Dendritic cell treated with granulocyte-macrophage colony-stimulating factor and Interleukin-4, amounts not matched to agents 40 ng/mL and 50 ng/mL, for 4 days (primary cell): ENCODE data around the gene ABHD13.

ENCODE experiments used
- H3K27ac Mint-ChIP-seq: one replicate; pipeline ENCODE4 v1.8.0; 2022; ENCODE audit warnings: mild to moderate bottlenecking, mixed read lengths
- H3K27me3 Mint-ChIP-seq: one replicate; pipeline ENCODE4 v1.8.0; 2022; ENCODE audit warnings: mild to moderate bottlenecking, mixed read lengths
- H3K36me3 Mint-ChIP-seq: one replicate; pipeline ENCODE4 v1.8.0; 2022; ENCODE audit warnings: low read depth, mixed read lengths
- H3K4me1 Mint-ChIP-seq: one replicate; pipeline ENCODE4 v1.8.0; 2022; ENCODE audit warnings: low read depth, mixed read lengths
- H3K4me3 Mint-ChIP-seq: one replicate; pipeline ENCODE4 v1.8.0; 2022; ENCODE audit warnings: mild to moderate bottlenecking, moderate library complexity, mixed read lengths
- H3K9me3 Mint-ChIP-seq: one replicate; pipeline ENCODE4 v1.8.0; 2022; ENCODE audit warnings: mixed read lengths
- intact Hi-C: fragments of 100-400 bp; cut with micrococcal nuclease; formaldehyde crosslinking; loops from one replicate; pipeline ENCODE4 v1.15.0; 2022

Gene ABHD13

GRCh38 chr13:108218044-108218974 lies at the start of gene ABHD13:
Gene ABHD13 (plus strand): TSS chr13:108218392. CDS start chr13:108229219, 10,827 bp downstream.
- Mint-ChIP-seq H3K36me3 (peaks cover 8% of the 10 kb centered on the region), H3K9me3 (no peaks in the 10 kb centered on the region), H3K4me3 (peak within 1 kb of the TSS; percentile 100), H3K27ac (peak within 1 kb of the TSS; percentile 100), H3K27me3 (no peaks in the 10 kb centered on the region), H3K4me1 (peaks cover 29% of the 10 kb centered on the region)
- intact Hi-C loops, result loop anchor here (2.0 to 10.0 kb wide), 3 partner anchors 49 to 1566 kb away; partner anchors contain the start of genes IRS2 and TNFSF13B

GRCh38 chr13:108168929-108169328 lies 49.3 kb upstream of the ABHD13 start:
- no peaks in the 10 kb centered on the region for H3K4me1 Mint-ChIP-seq
- no peak overlapping the region for H3K27ac Mint-ChIP-seq
- peaks cover 22% of the 10 kb centered on the region for H3K9me3 Mint-ChIP-seq
- intact Hi-C loops, result no loop called here
- H3K27me3 Mint-ChIP-seq, result no peaks in the 10 kb centered on the region
- H3K4me3 Mint-ChIP-seq, result no peak overlapping the region
- no peaks in the 10 kb centered on the region for H3K36me3 Mint-ChIP-seq

GRCh38 chr13:108176685-108177274 lies 41.4 kb upstream of the ABHD13 start:
- intact Hi-C loops, result loop anchor here (2.0 kb wide), 1 partner anchor 718 kb away; no protein-coding TSS in a partner anchor
- H3K4me1 Mint-ChIP-seq, result no peaks in the 10 kb centered on the region

GRCh38 chr13:108178078-108178477 lies 40.1 kb upstream of the ABHD13 start:
- Mint-ChIP-seq H3K27me3 (no peaks in the 10 kb centered on the region), H3K27ac (no peak overlapping the region), H3K36me3 (no peaks in the 10 kb centered on the region), H3K9me3 (no peaks in the 10 kb centered on the region), H3K4me1 (no peaks in the 10 kb centered on the region), H3K4me3 (no peak overlapping the region)
- intact Hi-C loops, result no loop called here

More at GRCh38 chr13:108176685-108177274, 41.4 kb upstream of the ABHD13 start:
- no peaks in the 10 kb centered on the region for H3K27me3 Mint-ChIP-seq
- no peak overlapping the region for H3K27ac Mint-ChIP-seq
- H3K36me3 Mint-ChIP-seq, result no peaks in the 10 kb centered on the region
- no peak overlapping the region for H3K4me3 Mint-ChIP-seq
- peaks cover 6% of the 10 kb centered on the region for H3K9me3 Mint-ChIP-seq

GRCh38 chr13:108182652-108183051 lies 35.5 kb upstream of the ABHD13 start:
- intact Hi-C loops, result no loop called here

GRCh38 chr13:108185223-108185622 lies 33.0 kb upstream of the ABHD13 start:
- H3K27me3 Mint-ChIP-seq, result no peaks in the 10 kb centered on the region
- no peaks in the 10 kb centered on the region for H3K4me1 Mint-ChIP-seq

More at GRCh38 chr13:108182652-108183051, 35.5 kb upstream of the ABHD13 start:
- H3K36me3 Mint-ChIP-seq, result no peaks in the 10 kb centered on the region
- H3K4me3 Mint-ChIP-seq, result no peak overlapping the region
- H3K4me1 Mint-ChIP-seq, result no peaks in the 10 kb centered on the region
- H3K27me3 Mint-ChIP-seq, result no peaks in the 10 kb centered on the region
- H3K27ac Mint-ChIP-seq, result no peak overlapping the region
- no peaks in the 10 kb centered on the region for H3K9me3 Mint-ChIP-seq

GRCh38 chr13:108188260-108188659 lies 29.9 kb upstream of the ABHD13 start:
- H3K27ac Mint-ChIP-seq, result no peak overlapping the region
- no peaks in the 10 kb centered on the region for H3K4me1 Mint-ChIP-seq
- intact Hi-C loops, result no loop called here
- H3K4me3 Mint-ChIP-seq, result no peak overlapping the region
- H3K36me3 Mint-ChIP-seq, result no peaks in the 10 kb centered on the region
- H3K9me3 Mint-ChIP-seq, result peaks cover 11% of the 10 kb centered on the region
- H3K27me3 Mint-ChIP-seq, result no peaks in the 10 kb centered on the region

More at GRCh38 chr13:108185223-108185622, 33.0 kb upstream of the ABHD13 start:
- intact Hi-C loops, result no loop called here
- H3K36me3 Mint-ChIP-seq, result no peaks in the 10 kb centered on the region
- H3K4me3 Mint-ChIP-seq, result no peak overlapping the region
- no peak overlapping the region for H3K27ac Mint-ChIP-seq
- peaks cover under 1% of the 10 kb centered on the region for H3K9me3 Mint-ChIP-seq

- no peaks in the 10 kb centered on the region for H3K27me3 Mint-ChIP-seq
- no peaks in the 10 kb centered on the region for H3K36me3 Mint-ChIP-seq
- no peak overlapping the region for H3K27ac Mint-ChIP-seq
- intact Hi-C loops, result no loop called here
- H3K4me1 Mint-ChIP-seq, result no peaks in the 10 kb centered on the region
- H3K9me3 Mint-ChIP-seq, result peaks cover 25% of the 10 kb centered on the region
- H3K4me3 Mint-ChIP-seq, result no peak overlapping the region
These were observed 27.3 kb upstream of the ABHD13 start for GRCh38 chr13:108190897-108191296.

- peaks cover 25% of the 10 kb centered on the region for H3K9me3 Mint-ChIP-seq
- intact Hi-C loops, result no loop called here
- no peaks in the 10 kb centered on the region for H3K36me3 Mint-ChIP-seq
- H3K4me3 Mint-ChIP-seq, result no peak overlapping the region
- peaks cover under 1% of the 10 kb centered on the region for H3K27me3 Mint-ChIP-seq
- H3K4me1 Mint-ChIP-seq, result no peaks in the 10 kb centered on the region
- no peak overlapping the region for H3K27ac Mint-ChIP-seq
These were observed 24.4 kb upstream of the ABHD13 start for GRCh38 chr13:108193806-108194205.

GRCh38 chr13:108194435-108194936 lies 23.7 kb upstream of the ABHD13 start:
- peaks cover 2% of the 10 kb centered on the region for H3K27me3 Mint-ChIP-seq
- H3K36me3 Mint-ChIP-seq, result no peaks in the 10 kb centered on the region
- no peak overlapping the region for H3K27ac Mint-ChIP-seq
- H3K9me3 Mint-ChIP-seq, result peaks cover 28% of the 10 kb centered on the region
- no peak overlapping the region for H3K4me3 Mint-ChIP-seq
- intact Hi-C loops, result no loop called here
- H3K4me1 Mint-ChIP-seq, result no peaks in the 10 kb centered on the region

- peaks cover 4% of the 10 kb centered on the region for H3K27me3 Mint-ChIP-seq
- H3K27ac Mint-ChIP-seq, result no peak overlapping the region
- intact Hi-C loops, result no loop called here
- no peaks in the 10 kb centered on the region for H3K36me3 Mint-ChIP-seq
- no peaks in the 10 kb centered on the region for H3K4me1 Mint-ChIP-seq
- H3K4me3 Mint-ChIP-seq, result no peak overlapping the region
- peaks cover 33% of the 10 kb centered on the region for H3K9me3 Mint-ChIP-seq
These were observed 23.0 kb upstream of the ABHD13 start for GRCh38 chr13:108195146-108195545.

- H3K9me3 Mint-ChIP-seq, result peaks cover 27% of the 10 kb centered on the region
- no peaks in the 10 kb centered on the region for H3K4me1 Mint-ChIP-seq
- H3K27me3 Mint-ChIP-seq, result peaks cover 4% of the 10 kb centered on the region
- no peak overlapping the region for H3K4me3 Mint-ChIP-seq
- no peaks in the 10 kb centered on the region for H3K36me3 Mint-ChIP-seq
- H3K27ac Mint-ChIP-seq, result no peak overlapping the region
- intact Hi-C loops, result no loop called here
These were observed 22.3 kb upstream of the ABHD13 start for GRCh38 chr13:108195861-108196260.

- peaks cover 5% of the 10 kb centered on the region for H3K27me3 Mint-ChIP-seq
- no peak overlapping the region for H3K4me3 Mint-ChIP-seq
- H3K36me3 Mint-ChIP-seq, result no peaks in the 10 kb centered on the region
- H3K9me3 Mint-ChIP-seq, result peaks cover 8% of the 10 kb centered on the region
- H3K4me1 Mint-ChIP-seq, result no peaks in the 10 kb centered on the region
- no peak overlapping the region for H3K27ac Mint-ChIP-seq
- intact Hi-C loops, result no loop called here
These were observed 17.3 kb upstream of the ABHD13 start for GRCh38 chr13:108200781-108201398.
